CD4-positive, alpha-beta T cell (primary cell): Measurements from ENCODE around the gene BPIFA1. TPM values are rescaled to one million over a fixed set of nuclear protein-coding genes. Genes with fewer than 3 reads are reported as not detected.

Experiments
- ATAC-seq: fragments of 200-7000 bp; cut with Tn5 transposase; one replicate; pipeline ENCODE4 v1.10.0; 2022; ENCODE audit warnings: mild to moderate bottlenecking; ENCODE audit not compliant: poor library complexity
- CTCF ChIA-PET: fragments of 350-600 bp; sonication (Branson Sonifier 250); formaldehyde crosslinking; loops from one replicate; lab custom pipeline; 2021; ENCODE audit warnings: antibody characterized with exemption, inconsistent platforms; lab: Charles Lee
- POLR2A ChIA-PET: fragments of 350-600 bp; sonication (Branson Sonifier 250); formaldehyde crosslinking; loops from one replicate; lab custom pipeline; 2021; ENCODE audit warnings: antibody characterized with exemption, inconsistent platforms; lab: Charles Lee
- DNase-seq, 14 experiments: peaks; one replicate each; pipeline ENCODE4 v3.0.0-alpha.2; 2013 to 2020; ENCODE audit warnings: mixed read lengths in 2 of 14
- H3K27ac ChIP-seq, 2 donors: one replicate each; pipeline versions ENCODE4 v1.5.1 to v1.7.0; 2013; ENCODE audit warnings: low read length in 2 of 2, low read depth in 1 of 2, mild to moderate bottlenecking in 1 of 2
- H3K27me3 ChIP-seq, 2 experiments: 1 replicate in 1 of 2; 2 replicates in 1 of 2; pipeline versions ENCODE4 v1.6.1 to v1.7.0; 2013; ENCODE audit warnings: low read length in 2 of 2, control low read depth in 1 of 2, mild to moderate bottlenecking in 1 of 2, moderate library complexity in 1 of 2; ENCODE audit not compliant: insufficient read depth in 2 of 2, control insufficient read depth in 1 of 2
- H3K36me3 ChIP-seq: one replicate; pipeline ENCODE4 v1.6.1; 2013; ENCODE audit warnings: low read length, control low read depth; ENCODE audit not compliant: insufficient read depth
- H3K4me1 ChIP-seq: one replicate; pipeline ENCODE4 v1.6.1; 2013; ENCODE audit warnings: low read length, control low read depth; ENCODE audit not compliant: insufficient read depth
- H3K4me3 ChIP-seq: one replicate; pipeline ENCODE4 v1.5.1; 2013; ENCODE audit warnings: mild to moderate bottlenecking, low read length, moderate library complexity
- H3K9me3 ChIP-seq, 2 experiments: 1 replicate in 1 of 2; 2 replicates in 1 of 2; pipeline versions ENCODE4 v1.6.1 to v1.7.0; 2013; ENCODE audit warnings: low read length in 2 of 2, mild to moderate bottlenecking in 2 of 2, control low read depth in 1 of 2, moderate library complexity in 1 of 2; ENCODE audit not compliant: control insufficient read depth in 1 of 2, insufficient read depth in 1 of 2
- H3K27ac Mint-ChIP-seq: one replicate; pipeline ENCODE4 v1.8.0; 2020; ENCODE audit warnings: mixed read lengths
- H3K27me3 Mint-ChIP-seq: one replicate; pipeline ENCODE4 v1.8.0; 2021; ENCODE audit warnings: mixed read lengths
- H3K36me3 Mint-ChIP-seq: one replicate; pipeline ENCODE4 v1.8.0; 2021; ENCODE audit warnings: low read depth, mixed read lengths
- H3K4me1 Mint-ChIP-seq: one replicate; pipeline ENCODE4 v1.8.0; 2021; ENCODE audit warnings: low read depth, mixed read lengths
- H3K4me3 Mint-ChIP-seq: one replicate; pipeline ENCODE4 v1.8.0; 2020; ENCODE audit warnings: mild to moderate bottlenecking, mixed read lengths
- H3K9me3 Mint-ChIP-seq: one replicate; pipeline ENCODE4 v1.8.0; 2020; ENCODE audit warnings: mixed read lengths
- intact Hi-C, 2 experiments: fragments of 100-400 bp; cut with DNase I in 1 of 2; cut with micrococcal nuclease in 1 of 2; formaldehyde crosslinking; loops; one replicate each; pipeline versions ENCODE4 v1.15.1 to v1.9.0; 2023 to 2025; cut with DNase I, micrococcal nuclease
- total RNA-seq, 174 experiments: library from RNA in 2 of 174; stranded (reverse) in 2 of 174; gene quantifications; one replicate each; pipeline ENCODE4 v1.2.3 and lab custom pipeline; 2021 to 2026
- TF ChIP-seq, protein P1 (sequence below): fragments of 200-600 bp; IDR thresholded peaks from one replicate; pipeline ENCODE4 v1.8.0; 2022; ENCODE audit warnings: antibody characterized with exemption, mild to moderate bottlenecking

The BPIFA1 gene
- total RNA-seq, 2 experiments from 2014 or later: not detected

DNA sequence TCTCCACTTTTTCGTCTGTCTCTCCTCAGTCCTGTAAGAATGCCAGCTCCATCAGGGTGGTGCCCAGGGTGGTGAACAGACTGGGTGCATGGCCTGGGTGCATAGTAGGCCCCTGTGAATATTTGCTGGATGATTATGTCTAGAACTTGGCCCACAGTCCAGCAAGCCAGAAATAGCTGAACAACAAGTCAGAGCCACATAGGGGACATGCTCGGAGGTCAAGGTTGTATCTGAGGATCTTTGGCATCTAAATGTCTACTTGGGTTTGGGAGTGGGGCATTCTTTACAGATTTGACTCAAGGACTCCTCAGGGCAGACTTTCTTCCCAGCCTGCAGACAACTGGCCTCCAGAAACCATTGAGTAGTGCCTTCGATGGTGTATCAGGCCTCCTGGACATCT lies 36.8 kb upstream of the BPIFA1 start:
- Histone ChIP-seq H3K4me1 (no peaks in the 10 kb centered on the region), H3K4me3 (no peak overlapping the region), H3K27me3 (peaks cover 0 to 7% of the 10 kb centered on the region in 2 experiments), H3K27ac (no peak overlapping the region), H3K9me3 (no peaks in the 10 kb centered on the region), H3K36me3 (no peaks in the 10 kb centered on the region)
- no peak overlapping the region for H3K4me3 Mint-ChIP-seq
- ChIA-PET POLR2A (no interaction called here), CTCF (no interaction called here)
- H3K27me3 Mint-ChIP-seq: peaks cover 29% of the 10 kb centered on the region
- H3K36me3 Mint-ChIP-seq: no peaks in the 10 kb centered on the region
- ATAC-seq: no peak
- no peaks in the 10 kb centered on the region for H3K9me3 Mint-ChIP-seq
- H3K27ac Mint-ChIP-seq: no peak overlapping the region
- H3K4me1 Mint-ChIP-seq: no peaks in the 10 kb centered on the region
- intact Hi-C loops: no loop called here
- no peak for DNase-seq
- TF ChIP-seq, protein P1, sequence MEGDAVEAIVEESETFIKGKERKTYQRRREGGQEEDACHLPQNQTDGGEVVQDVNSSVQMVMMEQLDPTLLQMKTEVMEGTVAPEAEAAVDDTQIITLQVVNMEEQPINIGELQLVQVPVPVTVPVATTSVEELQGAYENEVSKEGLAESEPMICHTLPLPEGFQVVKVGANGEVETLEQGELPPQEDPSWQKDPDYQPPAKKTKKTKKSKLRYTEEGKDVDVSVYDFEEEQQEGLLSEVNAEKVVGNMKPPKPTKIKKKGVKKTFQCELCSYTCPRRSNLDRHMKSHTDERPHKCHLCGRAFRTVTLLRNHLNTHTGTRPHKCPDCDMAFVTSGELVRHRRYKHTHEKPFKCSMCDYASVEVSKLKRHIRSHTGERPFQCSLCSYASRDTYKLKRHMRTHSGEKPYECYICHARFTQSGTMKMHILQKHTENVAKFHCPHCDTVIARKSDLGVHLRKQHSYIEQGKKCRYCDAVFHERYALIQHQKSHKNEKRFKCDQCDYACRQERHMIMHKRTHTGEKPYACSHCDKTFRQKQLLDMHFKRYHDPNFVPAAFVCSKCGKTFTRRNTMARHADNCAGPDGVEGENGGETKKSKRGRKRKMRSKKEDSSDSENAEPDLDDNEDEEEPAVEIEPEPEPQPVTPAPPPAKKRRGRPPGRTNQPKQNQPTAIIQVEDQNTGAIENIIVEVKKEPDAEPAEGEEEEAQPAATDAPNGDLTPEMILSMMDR: no peak

DNA sequence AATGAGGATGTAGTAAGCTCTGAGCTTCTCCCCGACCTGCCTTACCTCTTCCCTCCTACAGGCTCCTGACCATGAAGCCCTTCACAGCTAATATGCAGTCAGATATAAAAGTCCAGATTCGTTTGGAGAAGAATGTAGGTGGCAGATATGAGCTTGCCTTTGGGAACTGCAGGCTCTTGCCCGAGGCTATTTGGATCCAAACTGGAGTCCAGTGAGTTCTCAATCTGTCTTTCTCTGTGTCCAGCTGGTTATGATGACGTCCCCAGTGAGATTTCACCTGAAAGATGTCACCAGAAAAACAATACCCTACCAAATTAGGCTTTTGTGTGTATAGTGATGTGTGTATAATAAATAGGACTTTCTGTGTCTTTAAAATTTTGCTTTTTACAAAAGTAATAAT lies 33.3 kb upstream of the BPIFA1 start:
- H3K27ac ChIP-seq: no peak overlapping the region
- DNase-seq (no peak), ATAC-seq (no peak)
- no peak overlapping the region for H3K4me3 Mint-ChIP-seq
- peaks cover 0 to 14% of the 10 kb centered on the region in 2 experiments for H3K27me3 ChIP-seq
- H3K4me1 ChIP-seq: no peaks in the 10 kb centered on the region
- H3K9me3 ChIP-seq: no peaks in the 10 kb centered on the region
- H3K4me3 ChIP-seq: no peak overlapping the region
- no peaks in the 10 kb centered on the region for H3K4me1 Mint-ChIP-seq
- no peaks in the 10 kb centered on the region for H3K9me3 Mint-ChIP-seq
- no peaks in the 10 kb centered on the region for H3K36me3 Mint-ChIP-seq
- POLR2A ChIA-PET: no interaction called here
- TF ChIP-seq, protein P1: no peak
- no peak overlapping the region for H3K27ac Mint-ChIP-seq
- CTCF ChIA-PET: no interaction called here
- no peaks in the 10 kb centered on the region for H3K36me3 ChIP-seq
- intact Hi-C loops: no loop called here
- peaks cover 29% of the 10 kb centered on the region for H3K27me3 Mint-ChIP-seq

DNA sequence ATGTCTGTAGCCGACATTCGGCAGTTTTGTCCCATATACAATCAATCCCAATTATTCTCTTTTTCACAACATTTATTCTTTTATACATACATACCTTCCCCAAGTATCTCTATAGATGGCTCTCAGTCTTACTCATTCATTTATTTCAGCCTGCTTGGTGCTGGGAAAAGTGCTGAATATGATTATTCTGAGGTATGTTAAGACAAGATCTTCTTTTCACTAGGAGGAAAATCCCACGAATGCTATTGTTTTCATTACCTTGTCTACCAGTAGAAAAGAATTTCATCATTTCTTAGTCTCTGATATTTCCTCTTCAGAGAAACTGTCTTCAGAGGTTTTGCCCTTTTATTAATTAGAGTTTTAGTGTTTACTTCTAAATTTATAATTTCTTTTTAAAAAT lies 32.4 kb upstream of the BPIFA1 start:
- Mint-ChIP-seq H3K9me3 (no peaks in the 10 kb centered on the region), H3K4me1 (no peaks in the 10 kb centered on the region), H3K27ac (no peak overlapping the region), H3K27me3 (peaks cover 32% of the 10 kb centered on the region), H3K4me3 (no peak overlapping the region), H3K36me3 (no peaks in the 10 kb centered on the region)
- POLR2A ChIA-PET: no interaction called here
- Histone ChIP-seq H3K27me3 (peaks cover 0 to 17% of the 10 kb centered on the region in 2 experiments), H3K4me1 (no peaks in the 10 kb centered on the region), H3K4me3 (no peak overlapping the region), H3K27ac (no peak overlapping the region), H3K9me3 (no peaks in the 10 kb centered on the region), H3K36me3 (no peaks in the 10 kb centered on the region)
- CTCF ChIA-PET: no interaction called here
- intact Hi-C loops: no loop called here
- ATAC-seq (no peak), DNase-seq (no peak)
- TF ChIP-seq, protein P1: no peak
